GM12878 (cell line): ENCODE results near the gene PRRX1. TPM values are rescaled to one million over a fixed set of nuclear protein-coding genes. Genes with fewer than 3 reads are reported as not detected.

Experiments used
- ATAC-seq: fragments of 200-7000 bp; cut with Tn5 transposase; 3 replicates; pipeline ENCODE4 v1.9.1; 2020; ENCODE audit warnings: mild to moderate bottlenecking, moderate library complexity
- BruUV-seq: library from RNA; stranded (reverse); fragments of 400-500 nt; replicated peaks from 2 replicates; lab custom pipeline; 2021; lab: Mats Ljungman, UMichigan
- CTCF ChIA-PET: fragments of 300-600 bp; sonication (Branson Sonifier 250); formaldehyde crosslinking; extraction: SDS; loops from one replicate; lab custom pipeline; 2021; ENCODE audit warnings: inconsistent platforms; lab: Yijun Ruan, JAX
- POLR2A ChIA-PET: fragments of 350-600 bp; formaldehyde crosslinking; extraction: SDS; loops from one replicate; lab custom pipeline; 2021; ENCODE audit warnings: inconsistent platforms; lab: Charles Lee
- RAD21 ChIA-PET: fragments of 300-600 bp; sonication (Branson Sonifier 250); formaldehyde crosslinking; loops from one replicate; lab custom pipeline; 2023; ENCODE audit warnings: antibody characterized with exemption; ENCODE audit not compliant: unreplicated experiment; lab: Charles Lee
- SMC1A ChIA-PET: fragments of 300-600 bp; sonication (Branson Sonifier 250); formaldehyde crosslinking; loops from one replicate; lab custom pipeline; 2023; ENCODE audit not compliant: unreplicated experiment, uncharacterized antibody; lab: Charles Lee
- DNase-seq: peaks from one replicate; pipeline ENCODE4 v3.0.0-alpha.2; 2011; ENCODE audit warnings: low read depth, low spot score
- FAIRE-seq: peaks from 3 replicates; lab custom pipeline; 2011; peaks lifted over from hg19 to GRCh38; lab: Jason Lieb, UNC
- H2AFZ ChIP-seq: 2 replicates; pipeline ENCODE4 v1.6.0; 2011; ENCODE audit warnings: low read depth, low read length, control low read depth; ENCODE audit not compliant: control insufficient read depth
- H3K27ac ChIP-seq: 2 replicates; pipeline ENCODE4 v1.5.1; 2011; ENCODE audit warnings: control low read depth; ENCODE audit not compliant: control insufficient read depth, insufficient read depth
- H3K27me3 ChIP-seq, 2 experiments: replicated peaks in 1 of 2; 2 replicates each; pipeline versions ENCODE4 v1.6.0 to v1.6.1; 2011; ENCODE audit warnings: low read length in 1 of 2; ENCODE audit not compliant: control insufficient read depth in 2 of 2, insufficient read depth in 2 of 2
- H3K36me3 ChIP-seq, 2 experiments: 2 replicates each; pipeline ENCODE4 v1.5.1; 2011; ENCODE audit warnings: low read length in 1 of 2; ENCODE audit not compliant: control insufficient read depth in 2 of 2, insufficient read depth in 2 of 2
- H3K4me1 ChIP-seq: 2 replicates; pipeline ENCODE4 v1.6.1; 2011; ENCODE audit warnings: mild to moderate bottlenecking, low read length, moderate library complexity, mixed read lengths; ENCODE audit not compliant: control insufficient read depth, insufficient read depth
- H3K4me2 ChIP-seq: 2 replicates; pipeline ENCODE4 v1.6.0; 2011; ENCODE audit warnings: control low read depth; ENCODE audit not compliant: control insufficient read depth, insufficient read depth
- H3K4me3 ChIP-seq: fragments of 200-600 bp; sonication (generic); 2 replicates; pipeline ENCODE4 v1.5.1; 2016
- H3K79me2 ChIP-seq: 2 replicates; pipeline ENCODE4 v1.6.0; 2011; ENCODE audit warnings: low read length; ENCODE audit not compliant: control insufficient read depth, insufficient read depth
- H3K9ac ChIP-seq: 2 replicates; pipeline ENCODE4 v1.8.0; 2011; ENCODE audit warnings: low read length, control low read depth, mixed read lengths; ENCODE audit not compliant: control insufficient read depth, insufficient read depth
- H3K9me3 ChIP-seq: replicated peaks from 3 replicates; pipeline ENCODE4 v1.5.1; 2011; ENCODE audit warnings: mild to moderate bottlenecking, low read length; ENCODE audit not compliant: control insufficient read depth, insufficient read depth
- H4K20me1 ChIP-seq: 2 replicates; pipeline ENCODE4 v1.6.0; 2011; ENCODE audit not compliant: control insufficient read depth, insufficient read depth
- FOS ChIP-seq: IDR thresholded peaks from 3 replicates; pipeline ENCODE4 v1.6.1; 2011; ENCODE audit warnings: borderline replicate concordance; ENCODE audit not compliant: insufficient read length; ENCODE audit errors: extremely low read depth
- MEF2B ChIP-seq: fragments of 450-650 bp; IDR thresholded peaks from 2 replicates; pipeline ENCODE4 v1.6.1; 2018; ENCODE audit warnings: mild to moderate bottlenecking, moderate library complexity; ENCODE audit not compliant: partially characterized antibody, poor library complexity, severe bottlenecking
- MYC ChIP-seq: IDR thresholded peaks from 2 replicates; pipeline ENCODE4 v1.6.1; 2011; ENCODE audit warnings: mild to moderate bottlenecking, low read length, moderate library complexity, inconsistent platforms; ENCODE audit not compliant: insufficient read depth, insufficient replicate concordance, insufficient read length, severe bottlenecking
- NBN ChIP-seq: fragments of 450-650 bp; IDR thresholded peaks from 2 replicates; pipeline ENCODE4 v1.6.1; 2016
- NR2F1 ChIP-seq: fragments of 450-650 bp; conservative IDR thresholded peaks from 2 replicates; pipeline ENCODE4 v1.6.1; 2017; ENCODE audit warnings: mild to moderate bottlenecking
- STAT1 ChIP-seq: fragments of 450-650 bp; conservative IDR thresholded peaks from 2 replicates; pipeline ENCODE4 v1.6.1; 2014; ENCODE audit warnings: antibody characterized with exemption, mild to moderate bottlenecking
- whole genome bisulfite sequencing: methylation state at CpG from one replicate; pipeline ENCODE4 v1.1.6; 2016; ENCODE audit warnings: low lambda C conversion rate; ENCODE audit not compliant: insufficient replicate concordance, insufficient coverage; ENCODE audit errors: missing lambda C conversion rate; 5-methylcytosine and 5-hydroxymethylcytosine counted together
- in situ Hi-C: fragments of 300-500 bp; cut with MboI; formaldehyde crosslinking; loops from 9 replicates; pipeline ENCODE4 v1.14.3; 2018; ENCODE audit warnings: mixed read lengths
- intact Hi-C: fragments of 100-400 bp; cut with micrococcal nuclease; formaldehyde crosslinking; loops from one replicate; pipeline ENCODE4 v1.14.2; 2022; ENCODE audit not compliant: unreplicated experiment
- polyA plus RNA-seq, 11 experiments: library from polyadenylated mRNA; depleted of rRNA in 4 of 11; unstranded in 6 of 11; stranded (reverse) in 5 of 11; fragments of >200 nt; fragmentation: Nextera tagmentation in 4 of 11; fragmentation: Illumina TruSeq in 1 of 11; extraction: Ambion mirVana in 4 of 11; extraction: Trizol in 1 of 11; gene quantifications; 1 replicate in 1 of 11; 2 replicates in 10 of 11; pipeline versions ENCODE4 v1.2.1 to v1.2.3, GENCODE V29; 2011 to 2016; ENCODE audit warnings: inconsistent platforms in 2 of 11, missing spikeins in 2 of 11, low read depth in 1 of 11
- total RNA-seq, 4 experiments: library from RNA; depleted of rRNA in 3 of 4; stranded (reverse); fragments of >200 nt in 3 of 4; fragmentation: Illumina TruSeq in 1 of 4; extraction: Trizol in 1 of 4; gene quantifications; 2 replicates each; pipeline versions ENCODE4 v1.2.1 to v1.2.3, GENCODE V29; 2013 to 2021
- TF ChIP-seq, protein P1 (sequence below): fragments of 450-650 bp; IDR thresholded peaks from 2 replicates; pipeline ENCODE4 v1.6.1; 2017; ENCODE audit warnings: mild to moderate bottlenecking

PRRX1 gene
- total and polyA plus RNA-seq, 10 of the 15 experiments (the other 5 are each of a cell fraction or from before 2014, with no cell fraction given), result 0.42 to 64.6 (median 1.5) TPM

DNA sequence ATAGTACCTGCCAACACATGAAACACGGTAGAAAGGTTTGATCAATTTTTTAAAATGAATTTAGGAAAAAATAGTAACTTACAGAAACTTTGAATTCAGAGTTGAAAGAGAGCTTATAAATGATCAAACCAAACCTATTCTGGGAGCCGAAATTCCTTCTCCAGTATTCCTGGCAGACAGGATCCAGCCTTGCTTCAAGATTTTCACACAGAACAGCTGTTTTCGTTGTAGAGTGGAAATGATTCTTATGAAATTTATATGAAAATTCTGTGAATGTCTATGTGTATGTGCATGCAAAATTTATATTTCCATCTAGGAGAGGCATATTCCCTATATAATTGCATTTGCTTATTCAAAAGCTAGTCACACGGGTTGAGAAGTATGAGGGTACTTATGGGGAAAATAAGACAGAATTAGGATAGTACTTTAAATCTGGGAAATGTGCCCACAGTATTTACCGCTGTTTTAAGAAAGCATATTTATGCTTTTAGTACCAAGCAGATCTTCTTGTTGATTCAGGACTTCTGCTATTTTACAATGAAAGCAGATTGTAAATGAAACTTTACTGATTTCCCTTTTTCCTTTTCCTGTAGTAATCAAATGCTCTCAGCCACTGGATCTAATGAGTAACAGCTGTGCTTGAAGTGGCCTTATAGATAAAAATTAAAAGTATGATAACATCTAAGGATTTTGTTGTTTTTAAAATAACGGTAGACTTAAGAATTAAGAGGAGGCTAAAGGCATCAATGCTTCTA lies 30.4 kb downstream of the PRRX1 start:
- no TSS peak for BruUV-seq
- 12% methylated on average over 6 of the region's 6 CpGs for WGBS

More for the DNA sequence above, 30.4 kb downstream of the PRRX1 start:
- Histone ChIP-seq H3K9ac (no peak overlapping the region), H3K27ac (no peak overlapping the region), H3K9me3 (no peaks in the 10 kb centered on the region), H3K36me3 (no peaks in the 10 kb centered on the region), H3K79me2 (no peaks in the 10 kb centered on the region), H2AFZ (no peak overlapping the region), H3K27me3 (no peaks in the 10 kb centered on the region), H4K20me1 (no peaks in the 10 kb centered on the region), H3K4me2 (no peak overlapping the region), H3K4me1 (no peaks in the 10 kb centered on the region), H3K4me3 (no peak overlapping the region)
- ATAC-seq (no peak), DNase-seq (no peak), FAIRE-seq (no peak)
- POLR2A ChIA-PET, result no interaction called here
- intact Hi-C loops, result no loop called here
- SMC1A ChIA-PET, result interaction anchor here (1.1 to 3.1 kb wide), 5 partner anchors 18 to 76 kb away, joined by 3 to 10 read pairs (median 4); no protein-coding TSS in a partner anchor
- no peak for TF ChIP-seq NR2F1
- no peak for TF ChIP-seq MEF2B
- TF ChIP-seq, protein P1, sequence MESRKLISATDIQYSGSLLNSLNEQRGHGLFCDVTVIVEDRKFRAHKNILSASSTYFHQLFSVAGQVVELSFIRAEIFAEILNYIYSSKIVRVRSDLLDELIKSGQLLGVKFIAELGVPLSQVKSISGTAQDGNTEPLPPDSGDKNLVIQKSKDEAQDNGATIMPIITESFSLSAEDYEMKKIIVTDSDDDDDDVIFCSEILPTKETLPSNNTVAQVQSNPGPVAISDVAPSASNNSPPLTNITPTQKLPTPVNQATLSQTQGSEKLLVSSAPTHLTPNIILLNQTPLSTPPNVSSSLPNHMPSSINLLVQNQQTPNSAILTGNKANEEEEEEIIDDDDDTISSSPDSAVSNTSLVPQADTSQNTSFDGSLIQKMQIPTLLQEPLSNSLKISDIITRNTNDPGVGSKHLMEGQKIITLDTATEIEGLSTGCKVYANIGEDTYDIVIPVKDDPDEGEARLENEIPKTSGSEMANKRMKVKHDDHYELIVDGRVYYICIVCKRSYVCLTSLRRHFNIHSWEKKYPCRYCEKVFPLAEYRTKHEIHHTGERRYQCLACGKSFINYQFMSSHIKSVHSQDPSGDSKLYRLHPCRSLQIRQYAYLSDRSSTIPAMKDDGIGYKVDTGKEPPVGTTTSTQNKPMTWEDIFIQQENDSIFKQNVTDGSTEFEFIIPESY, result no peak
- TF ChIP-seq NBN, result no peak
- no peak for TF ChIP-seq STAT1
- TF ChIP-seq FOS, result no peak
- TF ChIP-seq MYC, result no peak
- in situ Hi-C loops, result loop anchor here (5.0 kb wide), 1 partner anchor 188 kb away; no protein-coding TSS in a partner anchor
- RAD21 ChIA-PET, result interaction anchor here (1.5 kb wide), 1 partner anchor 17 kb away, joined by 4 read pairs; no protein-coding TSS in a partner anchor
- CTCF ChIA-PET, result interaction anchor here (0.6 to 1.8 kb wide), 8 partner anchors 10 to 189 kb away, joined by 3 to 7 read pairs (median 4); no protein-coding TSS in a partner anchor
